DND-41 (cell line): ENCODE results near the gene LGI1.

Experiments used
- ATAC-seq: fragments of 200-7000 bp; cut with Tn5 transposase; 3 replicates; pipeline ENCODE4 v1.9.1; 2021; ENCODE audit warnings: low read depth; ENCODE audit not compliant: insufficient read depth
- DNase-seq: peaks from one replicate; pipeline ENCODE4 v3.0.0-alpha.2; 2020
- H2AFZ ChIP-seq: 2 replicates; pipeline ENCODE4 v1.6.0; 2012; ENCODE audit warnings: low read depth, low read length
- H3K27ac ChIP-seq: 2 replicates; pipeline ENCODE4 v1.5.1; 2012; ENCODE audit warnings: low read length, inconsistent platforms
- H3K27me3 ChIP-seq: fragments of 200-600 bp; sonication (generic); 2 replicates; pipeline ENCODE4 v1.6.0; 2012; ENCODE audit warnings: low read length, mild to moderate bottlenecking, inconsistent platforms; ENCODE audit not compliant: insufficient read depth, poor library complexity
- H3K36me3 ChIP-seq: 2 replicates; pipeline ENCODE4 v1.5.1; 2012; ENCODE audit warnings: low read length, inconsistent platforms; ENCODE audit not compliant: insufficient read depth
- H3K4me1 ChIP-seq: 2 replicates; pipeline ENCODE4 v1.5.1; 2012; ENCODE audit warnings: mild to moderate bottlenecking, low read length; ENCODE audit not compliant: insufficient read depth
- H3K4me2 ChIP-seq: 2 replicates; pipeline ENCODE4 v1.6.0; 2012; ENCODE audit warnings: mild to moderate bottlenecking, moderate library complexity, low read length, inconsistent platforms; ENCODE audit not compliant: insufficient read depth
- H3K4me3 ChIP-seq, 2 experiments: fragments of 200-600 bp in 1 of 2; shearing (Covaris generic) in 1 of 2; 2 replicates each; pipeline ENCODE4 v1.5.1; 2012 to 2016; ENCODE audit warnings: inconsistent platforms in 2 of 2, low read length in 2 of 2, mild to moderate bottlenecking in 2 of 2, low read depth in 1 of 2, moderate library complexity in 1 of 2
- H3K79me2 ChIP-seq: 2 replicates; pipeline ENCODE4 v1.6.0; 2012; ENCODE audit warnings: low read length, inconsistent platforms; ENCODE audit not compliant: insufficient read depth
- H3K9ac ChIP-seq: 2 replicates; pipeline ENCODE4 v1.6.0; 2012; ENCODE audit warnings: low read depth, mild to moderate bottlenecking, inconsistent platforms, low read length, moderate library complexity
- H3K9me3 ChIP-seq: 2 replicates; pipeline ENCODE4 v1.5.1; 2012; ENCODE audit warnings: low read length, moderate library complexity, mild to moderate bottlenecking, inconsistent platforms; ENCODE audit not compliant: insufficient read depth, severe bottlenecking
- H4K20me1 ChIP-seq: 2 replicates; pipeline ENCODE4 v1.6.0; 2012; ENCODE audit warnings: low read length; ENCODE audit not compliant: insufficient read depth
- EZH2 ChIP-seq: IDR thresholded peaks from 3 replicates; pipeline ENCODE4 v1.6.1; 2012; ENCODE audit warnings: borderline replicate concordance, low read depth, mild to moderate bottlenecking, moderate library complexity, low read length, inconsistent platforms; ENCODE audit not compliant: severe bottlenecking
- TF ChIP-seq, protein P1 (sequence below): IDR thresholded peaks from 2 replicates; pipeline ENCODE4 v1.5.1; 2012; ENCODE audit warnings: borderline replicate concordance, low read length, moderate library complexity, mild to moderate bottlenecking; ENCODE audit not compliant: poor library complexity, severe bottlenecking; ENCODE audit errors: extremely low read depth

LGI1 gene

GRCh38 chr10:93773120-93773519 lies 15.4 kb downstream of the LGI1 start:
- no peak overlapping the region for H2AFZ ChIP-seq
- no peaks in the 10 kb centered on the region for H3K4me1 ChIP-seq
- no peak overlapping the region for H3K4me2 ChIP-seq
- H4K20me1 ChIP-seq, result no peaks in the 10 kb centered on the region
- ATAC-seq (no peak), DNase-seq (no peak)
- TF ChIP-seq, protein P1, sequence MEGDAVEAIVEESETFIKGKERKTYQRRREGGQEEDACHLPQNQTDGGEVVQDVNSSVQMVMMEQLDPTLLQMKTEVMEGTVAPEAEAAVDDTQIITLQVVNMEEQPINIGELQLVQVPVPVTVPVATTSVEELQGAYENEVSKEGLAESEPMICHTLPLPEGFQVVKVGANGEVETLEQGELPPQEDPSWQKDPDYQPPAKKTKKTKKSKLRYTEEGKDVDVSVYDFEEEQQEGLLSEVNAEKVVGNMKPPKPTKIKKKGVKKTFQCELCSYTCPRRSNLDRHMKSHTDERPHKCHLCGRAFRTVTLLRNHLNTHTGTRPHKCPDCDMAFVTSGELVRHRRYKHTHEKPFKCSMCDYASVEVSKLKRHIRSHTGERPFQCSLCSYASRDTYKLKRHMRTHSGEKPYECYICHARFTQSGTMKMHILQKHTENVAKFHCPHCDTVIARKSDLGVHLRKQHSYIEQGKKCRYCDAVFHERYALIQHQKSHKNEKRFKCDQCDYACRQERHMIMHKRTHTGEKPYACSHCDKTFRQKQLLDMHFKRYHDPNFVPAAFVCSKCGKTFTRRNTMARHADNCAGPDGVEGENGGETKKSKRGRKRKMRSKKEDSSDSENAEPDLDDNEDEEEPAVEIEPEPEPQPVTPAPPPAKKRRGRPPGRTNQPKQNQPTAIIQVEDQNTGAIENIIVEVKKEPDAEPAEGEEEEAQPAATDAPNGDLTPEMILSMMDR, result no peak
- TF ChIP-seq EZH2, result no peak
- peaks cover 23% of the 10 kb centered on the region for H3K27me3 ChIP-seq
- no peaks in the 10 kb centered on the region for H3K79me2 ChIP-seq
- H3K27ac ChIP-seq, result no peak overlapping the region
- H3K9me3 ChIP-seq, result no peaks in the 10 kb centered on the region
- no peak overlapping the region for H3K4me3 ChIP-seq
- H3K36me3 ChIP-seq, result no peaks in the 10 kb centered on the region
- H3K9ac ChIP-seq, result no peak overlapping the region

DNA sequence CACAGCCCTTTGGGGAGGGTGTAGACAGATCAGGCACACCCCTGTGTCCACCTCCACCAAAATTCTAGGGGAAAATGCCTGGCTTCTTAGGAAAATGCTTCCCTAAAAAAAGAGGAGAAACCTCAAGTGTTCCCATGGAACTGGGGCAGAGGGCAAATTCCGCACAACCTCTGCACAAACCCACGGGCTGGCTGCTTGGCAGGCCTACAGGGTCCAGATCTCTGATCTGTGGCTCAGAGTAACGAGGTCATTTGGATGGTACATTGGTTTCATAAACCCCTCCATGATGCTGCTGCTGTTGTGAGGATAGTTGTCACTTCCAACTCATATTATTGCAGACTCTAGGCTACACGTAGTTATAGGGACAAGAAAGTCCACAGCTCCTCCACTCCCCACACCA lies 16.0 kb downstream of the LGI1 start:
- H3K79me2 ChIP-seq, result no peaks in the 10 kb centered on the region
- no peak for ATAC-seq
- no peaks in the 10 kb centered on the region for H4K20me1 ChIP-seq
- H3K4me3 ChIP-seq, result no peak overlapping the region
- no peak overlapping the region for H3K27ac ChIP-seq
- H3K9ac ChIP-seq, result no peak overlapping the region
- H2AFZ ChIP-seq, result no peak overlapping the region
- no peaks in the 10 kb centered on the region for H3K9me3 ChIP-seq
- TF ChIP-seq EZH2, result no peak
- TF ChIP-seq, protein P1, result no peak
- peaks cover 29% of the 10 kb centered on the region for H3K27me3 ChIP-seq
- no peaks in the 10 kb centered on the region for H3K4me1 ChIP-seq
- no peaks in the 10 kb centered on the region for H3K36me3 ChIP-seq
- DNase-seq, result no peak
- no peak overlapping the region for H3K4me2 ChIP-seq

DNA sequence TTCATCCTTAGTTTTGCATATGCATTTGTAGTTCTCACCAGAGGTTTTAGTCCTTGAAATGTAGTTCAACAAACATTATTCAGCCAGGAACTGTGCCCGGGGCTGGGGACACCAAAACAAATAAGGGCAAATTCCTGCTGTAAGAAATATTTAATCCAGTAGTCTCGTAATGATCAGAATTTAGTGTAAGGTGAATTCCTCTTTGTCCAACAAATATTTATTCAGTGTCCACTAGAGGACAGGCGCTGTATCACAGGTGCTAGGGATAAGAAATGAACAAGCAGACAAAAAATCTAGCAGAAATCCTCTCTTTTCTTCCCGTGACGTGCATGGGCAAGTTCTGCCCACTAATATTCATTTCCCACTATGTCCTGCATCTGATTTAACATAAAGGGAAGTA lies 17.6 kb downstream of the LGI1 start:
- H3K79me2 ChIP-seq, result no peaks in the 10 kb centered on the region
- H3K4me1 ChIP-seq, result no peaks in the 10 kb centered on the region
- no peak overlapping the region for H2AFZ ChIP-seq
- ATAC-seq (no peak), DNase-seq (no peak)
- no peaks in the 10 kb centered on the region for H3K36me3 ChIP-seq
- no peaks in the 10 kb centered on the region for H3K9me3 ChIP-seq
- no peaks in the 10 kb centered on the region for H4K20me1 ChIP-seq
- TF ChIP-seq, protein P1, result no peak
- TF ChIP-seq EZH2, result no peak
- H3K27ac ChIP-seq, result no peak overlapping the region
- H3K9ac ChIP-seq, result no peak overlapping the region
- peaks cover 19% of the 10 kb centered on the region for H3K27me3 ChIP-seq
- no peak overlapping the region for H3K4me3 ChIP-seq
- no peak overlapping the region for H3K4me2 ChIP-seq

GRCh38 chr10:93777092-93777491 lies 19.4 kb downstream of the LGI1 start:
- H3K4me3 ChIP-seq, result no peak overlapping the region
- no peaks in the 10 kb centered on the region for H3K9me3 ChIP-seq
- peaks cover 19% of the 10 kb centered on the region for H3K27me3 ChIP-seq
- H3K36me3 ChIP-seq, result no peaks in the 10 kb centered on the region
- ATAC-seq (no peak), DNase-seq (no peak)
- no peak overlapping the region for H3K4me2 ChIP-seq
- no peak overlapping the region for H3K9ac ChIP-seq
- no peaks in the 10 kb centered on the region for H3K79me2 ChIP-seq
- H2AFZ ChIP-seq, result no peak overlapping the region
- no peak overlapping the region for H3K27ac ChIP-seq
- H3K4me1 ChIP-seq, result no peaks in the 10 kb centered on the region
- H4K20me1 ChIP-seq, result no peaks in the 10 kb centered on the region
- TF ChIP-seq, protein P1, result no peak
- no peak for TF ChIP-seq EZH2
